ENCODE results near the gene SLC35D2. TPM values are rescaled to one million over a fixed set of nuclear protein-coding genes. Genes with fewer than 3 reads are reported as not detected.

SLC35D2 gene
- total RNA-seq, 2 donors from 2014 or later: 5.4 to 14.0 TPM

DNA sequence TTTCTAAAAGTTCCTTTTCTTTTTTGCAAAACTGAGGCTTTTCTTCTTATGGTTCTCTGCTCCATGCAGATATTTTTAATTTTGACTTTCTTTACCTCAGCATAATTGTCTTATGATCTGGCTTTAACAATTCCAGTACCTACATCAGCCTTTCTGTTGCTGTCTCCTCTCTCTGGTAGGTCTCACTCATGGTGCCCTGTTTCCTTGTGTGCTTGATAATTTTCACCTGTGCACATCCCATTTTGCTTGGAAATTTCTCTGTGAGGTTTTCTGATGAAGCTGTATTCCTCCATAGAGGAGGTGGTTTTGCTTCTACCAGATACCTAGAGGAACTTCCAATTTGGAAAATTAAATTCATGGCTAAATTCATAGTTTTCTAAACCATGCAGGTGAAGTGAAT lies 79.3 kb downstream of the SLC35D2 start:
- no peak overlapping the region for H3K27ac Mint-ChIP-seq
- ATAC-seq (replicated peaks in 1 of 2) (no peak), DNase-seq (no peak)
- H3K27me3 Mint-ChIP-seq (ENCODE audit: low read depth): peaks cover 5% of the 10 kb centered on the region
- H3K36me3 Mint-ChIP-seq (ENCODE audit: insufficient read depth in 2 of 2): no peaks in the 10 kb centered on the region
- H3K4me3 Mint-ChIP-seq: no peak overlapping the region
- no peaks in the 10 kb centered on the region for H3K4me1 Mint-ChIP-seq (ENCODE audit: low read depth)
- peaks cover 0 to 2% of the 10 kb centered on the region in 2 donors for H3K9me3 Mint-ChIP-seq

DNA sequence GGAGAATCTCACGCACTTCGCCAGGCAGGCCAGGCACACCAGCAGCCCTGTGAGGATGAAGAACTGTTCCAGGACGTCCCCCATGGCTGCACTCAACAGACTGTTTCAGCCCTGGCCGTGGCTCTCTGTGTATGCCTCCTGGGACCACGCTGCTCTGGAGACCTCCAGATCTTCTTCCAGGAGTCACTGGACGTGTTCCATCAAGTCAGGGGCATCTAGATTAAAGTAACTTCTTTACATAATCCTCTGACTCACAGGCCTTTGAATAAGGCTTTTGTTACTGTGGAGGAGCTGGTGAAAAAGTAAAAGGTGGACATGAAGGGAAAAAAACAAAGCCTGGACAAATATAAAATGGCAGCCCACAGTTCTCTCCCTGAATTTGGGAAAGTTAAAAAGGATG lies 81.5 kb downstream of the SLC35D2 start, which contains the start of gene HSD17B3:
TSS of gene HSD17B3 (minus strand) at position 156 of the 400 bp plus-strand sequence. CDS start at position 84, 72 bp downstream.
- Mint-ChIP-seq H3K36me3 (ENCODE audit: insufficient read depth in 2 of 2) (no peaks in the 10 kb centered on the region), H3K4me1 (ENCODE audit: low read depth) (no peaks in the 10 kb centered on the region), H3K27me3 (ENCODE audit: low read depth) (no peaks in the 10 kb centered on the region)

DNA sequence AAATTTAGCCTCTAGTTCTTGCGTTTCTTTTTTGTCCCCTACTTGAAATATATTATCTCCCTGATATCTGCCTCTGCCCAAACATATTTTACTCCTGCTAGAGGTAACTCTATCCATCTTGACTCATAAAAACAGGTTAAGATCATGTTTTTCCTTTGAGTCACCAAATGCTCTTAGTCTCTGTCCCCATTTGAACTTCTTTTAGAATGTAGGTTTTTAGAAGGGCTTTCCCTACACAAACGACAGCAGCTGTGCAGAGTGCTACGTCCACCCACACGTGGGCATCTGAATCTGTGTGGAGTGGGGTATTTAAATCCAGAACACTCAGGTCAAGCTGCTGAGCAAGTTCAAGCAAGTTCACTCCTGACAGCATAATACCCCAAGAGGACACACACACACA lies 83.7 kb downstream of the SLC35D2 start:
- no peak for ATAC-seq (replicated peaks in 1 of 2)
- H3K4me1 Mint-ChIP-seq (ENCODE audit: low read depth): no peaks in the 10 kb centered on the region
- peaks cover 0 to 2% of the 10 kb centered on the region in 2 donors for H3K9me3 Mint-ChIP-seq
- peaks cover 7% of the 10 kb centered on the region for H3K27me3 Mint-ChIP-seq (ENCODE audit: low read depth)
- H3K36me3 Mint-ChIP-seq (ENCODE audit: insufficient read depth in 2 of 2): peaks cover 0 to 3% of the 10 kb centered on the region in 2 donors
- H3K27ac Mint-ChIP-seq: no peak overlapping the region
- no peak for DNase-seq
- no peak overlapping the region for H3K4me3 Mint-ChIP-seq

More for the DNA sequence above, 81.5 kb downstream of the SLC35D2 start, which contains the start of gene HSD17B3:
- Mint-ChIP-seq H3K4me3 (no peak within 1 kb of the TSS), H3K9me3 (peaks cover 0 to 2% of the 10 kb centered on the region in 2 donors), H3K27ac (no peak within 1 kb of the TSS)
- ATAC-seq (replicated peaks in 1 of 2): no peak
- DNase-seq: no peak

DNA sequence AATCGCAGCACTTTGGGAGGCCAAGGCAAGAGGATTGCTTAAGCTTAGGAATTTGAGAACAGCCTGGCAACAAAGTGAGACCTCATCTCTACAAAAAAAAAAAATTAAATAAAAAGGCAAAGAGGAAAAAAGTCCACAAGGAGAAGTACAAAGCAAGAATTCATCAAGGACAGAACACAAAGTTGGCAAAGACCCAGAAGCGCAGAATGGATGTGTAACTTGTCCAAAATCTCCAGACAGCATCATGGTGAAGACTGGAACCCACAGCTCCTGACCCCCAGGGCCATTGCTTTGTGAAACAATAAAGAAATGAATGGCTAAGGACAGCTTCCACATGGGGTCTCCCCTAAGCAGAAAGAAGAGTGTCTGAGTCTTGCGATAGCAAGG lies 89.4 kb downstream of the SLC35D2 start:
- peaks cover 2 to 3% of the 10 kb centered on the region in 2 donors for H3K36me3 Mint-ChIP-seq (ENCODE audit: insufficient read depth in 2 of 2)
- H3K27me3 Mint-ChIP-seq (ENCODE audit: low read depth): peaks cover 7% of the 10 kb centered on the region
- no peaks in the 10 kb centered on the region for H3K4me1 Mint-ChIP-seq (ENCODE audit: low read depth)
- H3K27ac Mint-ChIP-seq: no peak overlapping the region
- H3K4me3 Mint-ChIP-seq: no peak overlapping the region
- H3K9me3 Mint-ChIP-seq: no peaks in the 10 kb centered on the region
- no peak for ATAC-seq (replicated peaks in 1 of 2)
- DNase-seq: no peak

DNA sequence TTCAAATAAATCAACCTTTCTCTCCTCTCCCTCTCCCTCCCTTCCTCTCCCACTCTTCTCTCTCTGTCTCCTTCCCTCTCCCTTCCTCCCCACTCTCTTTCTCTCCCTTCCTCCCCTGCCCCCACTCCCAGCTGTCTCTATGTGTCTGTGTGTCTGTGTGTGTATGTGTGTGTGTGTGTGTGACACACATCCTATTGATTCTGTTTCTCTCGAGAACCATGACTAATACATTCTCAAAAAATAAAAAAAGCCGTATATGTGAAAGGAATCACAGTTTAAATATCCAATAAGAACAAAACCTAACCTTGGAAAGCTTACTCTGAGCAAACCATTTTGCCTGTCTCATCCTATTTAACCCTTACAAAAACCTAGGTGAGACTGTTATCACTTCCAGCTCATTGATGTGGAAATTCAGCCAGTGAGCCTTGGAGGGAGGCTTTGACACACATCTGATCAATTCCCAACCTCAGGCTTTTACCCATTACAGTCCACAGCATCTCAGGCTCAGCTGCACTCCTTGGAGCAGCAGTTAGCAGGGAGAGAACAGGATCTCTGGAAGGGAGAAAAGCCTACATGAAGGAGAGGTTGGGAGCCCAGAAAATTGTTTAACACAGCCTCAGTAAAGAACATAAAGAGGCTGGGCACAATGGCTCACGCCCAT lies 89.9 kb downstream of the SLC35D2 start:
- Mint-ChIP-seq H3K27ac (no peak overlapping the region), H3K4me3 (no peak overlapping the region), H3K36me3 (ENCODE audit: insufficient read depth in 2 of 2) (peaks cover 2 to 3% of the 10 kb centered on the region in 2 donors), H3K4me1 (ENCODE audit: low read depth) (no peaks in the 10 kb centered on the region), H3K9me3 (no peaks in the 10 kb centered on the region), H3K27me3 (ENCODE audit: low read depth) (peaks cover 7% of the 10 kb centered on the region)
- no peak for ATAC-seq (replicated peaks in 1 of 2)
- DNase-seq: no peak

DNA sequence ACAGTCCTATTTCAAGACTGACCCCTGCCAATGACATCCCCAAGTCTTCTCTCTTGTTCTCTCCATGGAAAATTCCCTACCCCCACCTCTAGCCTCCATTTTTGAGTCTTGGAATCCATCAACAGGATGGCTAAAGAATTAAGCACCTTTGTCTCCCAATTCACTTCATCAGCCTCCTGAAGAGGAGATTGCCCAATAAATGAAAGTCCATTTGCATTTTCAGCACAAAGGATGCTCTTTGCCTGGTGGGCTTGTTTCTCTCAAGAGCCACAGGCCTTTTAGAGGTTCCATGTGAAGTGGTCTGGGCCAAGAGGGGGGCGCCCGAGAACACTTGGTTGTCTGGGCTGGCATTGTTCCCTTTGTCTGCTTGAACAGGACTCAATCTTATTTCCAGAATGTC lies 94.1 kb downstream of the SLC35D2 start:
- Mint-ChIP-seq H3K4me1 (ENCODE audit: low read depth) (no peaks in the 10 kb centered on the region), H3K36me3 (ENCODE audit: insufficient read depth in 2 of 2) (peaks cover 1 to 5% of the 10 kb centered on the region in 2 donors), H3K9me3 (peaks cover 3 to 5% of the 10 kb centered on the region in 2 donors), H3K27me3 (ENCODE audit: low read depth) (peaks cover 7% of the 10 kb centered on the region), H3K4me3 (no peak overlapping the region), H3K27ac (no peak overlapping the region)
- ATAC-seq (replicated peaks in 1 of 2) (no peak), DNase-seq (no peak)

DNA sequence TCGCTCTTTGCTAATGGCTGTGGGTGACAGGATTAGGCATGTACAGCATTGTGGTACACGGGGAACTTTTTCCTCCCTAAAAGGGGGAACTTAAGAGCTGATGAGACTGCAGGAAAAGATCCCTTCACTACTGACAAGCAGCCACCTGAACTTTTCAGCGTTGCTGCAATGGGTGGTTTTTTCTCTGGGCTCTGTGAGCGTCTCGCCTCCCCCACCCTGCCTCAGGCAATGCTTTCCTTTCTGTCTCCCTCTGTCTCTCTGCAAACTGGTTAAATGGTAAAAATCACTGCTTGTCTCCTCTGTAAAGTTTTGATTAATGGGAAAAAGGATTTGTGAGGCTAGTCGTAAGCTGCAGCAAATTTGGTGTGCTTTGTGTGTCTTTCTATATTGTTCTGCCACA lies 101.9 kb downstream of the SLC35D2 start:
- peaks cover 1 to 10% of the 10 kb centered on the region in 2 donors for H3K36me3 Mint-ChIP-seq (ENCODE audit: insufficient read depth in 2 of 2)
- peaks cover 6 to 7% of the 10 kb centered on the region in 2 donors for H3K9me3 Mint-ChIP-seq
- no peak for ATAC-seq (replicated peaks in 1 of 2)
- no peak for DNase-seq
- H3K4me1 Mint-ChIP-seq (ENCODE audit: low read depth): no peaks in the 10 kb centered on the region
- H3K27me3 Mint-ChIP-seq (ENCODE audit: low read depth): peaks cover 13% of the 10 kb centered on the region
- H3K4me3 Mint-ChIP-seq: no peak overlapping the region
- no peak overlapping the region for H3K27ac Mint-ChIP-seq

DNA sequence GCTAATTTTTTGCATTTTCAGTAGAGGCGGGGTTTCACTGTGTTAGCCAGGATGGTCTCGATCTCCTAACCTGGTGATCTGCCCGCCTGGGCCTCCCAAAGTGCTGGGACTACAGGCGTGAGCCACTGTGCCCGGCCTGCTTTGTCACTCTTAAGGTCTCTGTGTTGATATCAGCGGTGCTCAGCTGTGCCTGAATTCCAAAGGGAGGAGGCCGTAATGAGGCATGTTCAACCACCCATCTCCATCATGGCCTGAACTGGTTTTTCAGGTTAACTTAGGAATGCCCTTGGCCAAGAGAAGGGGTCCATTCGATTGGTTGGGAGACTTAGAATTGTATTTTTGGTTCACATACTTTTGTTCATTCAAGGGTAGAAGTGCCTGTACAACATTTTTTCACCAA lies 103.6 kb downstream of the SLC35D2 start:
- DNase-seq (no peak), ATAC-seq (replicated peaks in 1 of 2) (no peak)
- no peak overlapping the region for H3K27ac Mint-ChIP-seq
- H3K4me1 Mint-ChIP-seq (ENCODE audit: low read depth): no peaks in the 10 kb centered on the region
- peaks cover 1 to 13% of the 10 kb centered on the region in 2 donors for H3K36me3 Mint-ChIP-seq (ENCODE audit: insufficient read depth in 2 of 2)
- peaks cover 5 to 10% of the 10 kb centered on the region in 2 donors for H3K9me3 Mint-ChIP-seq
- no peak overlapping the region for H3K4me3 Mint-ChIP-seq
- peaks cover 6% of the 10 kb centered on the region for H3K27me3 Mint-ChIP-seq (ENCODE audit: low read depth)

DNA sequence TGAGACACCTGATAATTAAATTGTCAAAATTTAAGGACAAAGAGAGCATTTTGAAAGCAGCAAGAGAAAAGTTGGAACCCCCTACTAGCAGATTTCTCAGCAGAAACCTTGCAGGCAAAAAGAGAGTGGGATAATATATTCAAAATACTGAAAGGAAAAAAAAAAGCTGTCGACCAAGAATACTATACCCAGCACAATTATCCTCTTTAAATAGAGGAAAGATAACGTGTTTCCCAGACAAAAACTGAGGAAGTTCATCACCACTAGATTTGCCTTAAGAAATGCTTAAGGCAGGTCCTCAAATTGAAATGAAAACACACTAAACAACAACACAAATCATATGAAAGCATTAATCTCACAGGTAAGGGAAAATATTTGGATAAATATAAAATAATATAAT lies 108.6 kb downstream of the SLC35D2 start:
- no peaks in the 10 kb centered on the region for H3K4me1 Mint-ChIP-seq (ENCODE audit: low read depth)
- ATAC-seq (replicated peaks in 1 of 2): no peak
- no peak overlapping the region for H3K27ac Mint-ChIP-seq

More for the DNA sequence above, 108.6 kb downstream of the SLC35D2 start:
- Mint-ChIP-seq H3K9me3 (peaks cover 12 to 20% of the 10 kb centered on the region in 2 donors), H3K4me3 (no peak overlapping the region), H3K36me3 (ENCODE audit: insufficient read depth in 2 of 2) (peaks cover 10 to 19% of the 10 kb centered on the region in 2 donors), H3K27me3 (ENCODE audit: low read depth) (no peaks in the 10 kb centered on the region)
- DNase-seq: no peak

Other genes with a start within 250 kb of the SLC35D2 start
- under 1 TPM in 1 of 2 donors, not detected in 1; 0.81 TPM for gene HSD17B3, start 81.5 kb downstream of the SLC35D2 start, total RNA-seq
- 10 to 100 TPM; 22.6 to 24.7 TPM for gene ZNF367, start 34.7 kb upstream of the SLC35D2 start, total RNA-seq
- gene HABP4, start 66.5 kb upstream of the SLC35D2 start, total RNA-seq: 10 to 100 TPM; 13.4 to 17.5 TPM
- gene CDC14B, start 236.1 kb upstream of the SLC35D2 start, total RNA-seq: 10 to 100 TPM; 11.7 to 13.9 TPM

Measured in activated T-cell treated with anti-CD3 and anti-CD28 coated beads, Interleukin-2, amount 50 U/mL, for 72 hours (primary cell).